ENCODE measurements around the gene ZKSCAN3.

The ZKSCAN3 gene

GRCh38 chr6:28410767-28411166 is 61.0 kb downstream of the ZKSCAN3 start:
- H3K27ac Mint-ChIP-seq: no peak overlapping the region
- DNase-seq: no peak

GRCh38 chr6:28413681-28414080 is 63.9 kb downstream of the ZKSCAN3 start:
- Mint-ChIP-seq H3K36me3 (ENCODE audit: low read depth) (no peaks in the 10 kb centered on the region), H3K4me3 (no peak overlapping the region), H3K27ac (no peak overlapping the region), H3K9me3 (no peaks in the 10 kb centered on the region), H3K27me3 (peaks cover 24% of the 10 kb centered on the region), H3K4me1 (peaks cover 2% of the 10 kb centered on the region)
- no peak for DNase-seq
- no peak for ATAC-seq

More at GRCh38 chr6:28410767-28411166, 61.0 kb downstream of the ZKSCAN3 start:
- Mint-ChIP-seq H3K4me3 (no peak overlapping the region), H3K9me3 (no peaks in the 10 kb centered on the region), H3K4me1 (peaks cover 20% of the 10 kb centered on the region), H3K27me3 (peaks cover 28% of the 10 kb centered on the region), H3K36me3 (ENCODE audit: low read depth) (no peaks in the 10 kb centered on the region)
- no peak for ATAC-seq

All from activated naive CD8-positive, alpha-beta T cell treated with anti-CD3 and anti-CD28 coated beads, Interleukin-2, amount 50 U/mL, for 24 hours (primary cell).